Measurements from ENCODE around the gene FASN.
A peak's percentile ranks its signal among the peaks of the same experiment; 100 is the strongest.

FASN gene

GRCh38 chr17:82050761-82051641, 47.0 kb downstream of the FASN start:
- Histone ChIP-seq H3K27ac (replicated peaks; ENCODE audit: low read length) (no peak overlapping the region), H3K27me3 (ENCODE audit: control insufficient read depth in 3 of 3, insufficient read depth in 3 of 3, low read depth in 1 of 3, low read length in 3 of 3) (no peaks in the 10 kb centered on the region), H3K18ac (ENCODE audit: low read length) (peak overlapping the region; percentile 80), H3K4me1 (ENCODE audit: control insufficient read depth in 2 of 2, insufficient read depth in 1 of 2, low read depth in 1 of 2, low read length in 2 of 2) (peaks cover 7% of the 10 kb centered on the region in 2 donors), H3K79me1 (ENCODE audit: low read depth, low read length) (peaks cover 21% of the 10 kb centered on the region), H2AFZ (ENCODE audit: low read length) (peak overlapping the region; percentile 90), H3K4me2 (ENCODE audit: insufficient read depth, low read length, poor library complexity, severe bottlenecking) (peak overlapping the region; percentile 98), H2BK12ac (ENCODE audit: low read length) (peak overlapping the region; percentile 100), H3K9ac (ENCODE audit: low read depth, low read length, poor library complexity) (peak overlapping the region; percentile 90), H3K4me3 (ENCODE audit: low read length in 2 of 2) (peak overlapping the region; percentile 98 to 99), H2BK120ac (ENCODE audit: low read depth, low read length) (no peak overlapping the region), H3K36me3 (replicated peaks in 1 of 2; ENCODE audit: control insufficient read depth in 2 of 2, insufficient read depth in 2 of 2, low read length in 2 of 2) (peaks cover 49 to 61% of the 10 kb centered on the region in 2 donors), H4K8ac (ENCODE audit: low read depth, low read length) (peak overlapping the region; percentile 96), H3K14ac (ENCODE audit: low read length) (peak overlapping the region; percentile 89), H2BK15ac (ENCODE audit: low read length) (peak overlapping the region; percentile 96), H3K4ac (ENCODE audit: low read length) (peak overlapping the region; percentile 53), H3K23ac (ENCODE audit: low read depth, low read length, poor library complexity) (peak overlapping the region; percentile 89), H2BK5ac (ENCODE audit: low read length) (peak overlapping the region; percentile 75), H4K91ac (ENCODE audit: low read depth, low read length, poor library complexity) (no peak overlapping the region), H3K9me3 (replicated peaks in 1 of 2; ENCODE audit: control insufficient read depth in 2 of 2, insufficient read depth in 1 of 2, low read depth in 1 of 2, low read length in 2 of 2) (no peaks in the 10 kb centered on the region), H2AK5ac (ENCODE audit: low read depth, low read length) (peak overlapping the region; percentile 63)
- WGBS, 2 donors (ENCODE audit: extremely low coverage in 2 of 2, insufficient read length in 2 of 2, insufficient replicate concordance in 1 of 2), result no CpG with 5 or more reads among the region's 79 CpGs
- DNase-seq (ENCODE audit: low spot score), result no peak

- H3K4me1 ChIP-seq (ENCODE audit: control insufficient read depth in 2 of 2, insufficient read depth in 1 of 2, low read depth in 1 of 2, low read length in 2 of 2), result peaks cover 7% of the 10 kb centered on the region in 2 donors
- no peaks in the 10 kb centered on the region for H3K9me3 ChIP-seq (replicated peaks in 1 of 2; ENCODE audit: control insufficient read depth in 2 of 2, insufficient read depth in 1 of 2, low read depth in 1 of 2, low read length in 2 of 2)
- no peak overlapping the region for H2BK120ac ChIP-seq (ENCODE audit: low read depth, low read length)
- H3K79me1 ChIP-seq (ENCODE audit: low read depth, low read length), result peaks cover 21% of the 10 kb centered on the region
- peak overlapping the region; percentile 58 for H2BK12ac ChIP-seq (ENCODE audit: low read length)
- H3K4ac ChIP-seq (ENCODE audit: low read length), result no peak overlapping the region
- H2AK5ac ChIP-seq (ENCODE audit: low read depth, low read length), result peak overlapping the region; percentile 63
- peak overlapping the region; percentile 96 for H2BK15ac ChIP-seq (ENCODE audit: low read length)
- H3K27ac ChIP-seq (replicated peaks; ENCODE audit: low read length), result no peak overlapping the region
- peak overlapping the region; percentile 2 to 98 for H3K4me3 ChIP-seq (ENCODE audit: low read length in 2 of 2)
- no peak for DNase-seq (ENCODE audit: low spot score)
- peaks cover 43 to 54% of the 10 kb centered on the region in 2 donors for H3K36me3 ChIP-seq (replicated peaks in 1 of 2; ENCODE audit: control insufficient read depth in 2 of 2, insufficient read depth in 2 of 2, low read length in 2 of 2)
- H3K14ac ChIP-seq (ENCODE audit: low read length), result peak overlapping the region; percentile 89
- no peak overlapping the region for H4K91ac ChIP-seq (ENCODE audit: low read depth, low read length, poor library complexity)
- peak overlapping the region; percentile 11 for H3K4me2 ChIP-seq (ENCODE audit: insufficient read depth, low read length, poor library complexity, severe bottlenecking)
- no peak overlapping the region for H3K18ac ChIP-seq (ENCODE audit: low read length)
- H3K27me3 ChIP-seq (ENCODE audit: control insufficient read depth in 3 of 3, insufficient read depth in 3 of 3, low read depth in 1 of 3, low read length in 3 of 3), result no peaks in the 10 kb centered on the region
- no peak overlapping the region for H2AFZ ChIP-seq (ENCODE audit: low read length)
- peak overlapping the region; percentile 75 for H2BK5ac ChIP-seq (ENCODE audit: low read length)
- H4K8ac ChIP-seq (ENCODE audit: low read depth, low read length), result peak overlapping the region; percentile 96
- H3K9ac ChIP-seq (ENCODE audit: low read depth, low read length, poor library complexity), result peak overlapping the region; percentile 90
- peak overlapping the region; percentile 89 for H3K23ac ChIP-seq (ENCODE audit: low read depth, low read length, poor library complexity)
- WGBS, 2 donors (ENCODE audit: extremely low coverage in 2 of 2, insufficient read length in 2 of 2, insufficient replicate concordance in 1 of 2), result no CpG with 5 or more reads among the region's 28 CpGs
These were observed 47.8 kb downstream of the FASN start for GRCh38 chr17:82050152-82050760.

GRCh38 chr17:82049521-82049971, 48.5 kb downstream of the FASN start:
- Histone ChIP-seq H3K9ac (ENCODE audit: low read depth, low read length, poor library complexity) (no peak overlapping the region), H3K4me2 (ENCODE audit: insufficient read depth, low read length, poor library complexity, severe bottlenecking) (no peak overlapping the region), H2BK5ac (ENCODE audit: low read length) (no peak overlapping the region), H2BK12ac (ENCODE audit: low read length) (no peak overlapping the region), H3K14ac (ENCODE audit: low read length) (no peak overlapping the region), H3K4ac (ENCODE audit: low read length) (no peak overlapping the region), H3K36me3 (replicated peaks in 1 of 2; ENCODE audit: control insufficient read depth in 2 of 2, insufficient read depth in 2 of 2, low read length in 2 of 2) (peaks cover 36 to 47% of the 10 kb centered on the region in 2 donors), H3K4me1 (ENCODE audit: control insufficient read depth in 2 of 2, insufficient read depth in 1 of 2, low read depth in 1 of 2, low read length in 2 of 2) (peaks cover 7% of the 10 kb centered on the region in 2 donors), H2AK5ac (ENCODE audit: low read depth, low read length) (peak overlapping the region; percentile 52), H2AFZ (ENCODE audit: low read length) (no peak overlapping the region), H3K27ac (replicated peaks; ENCODE audit: low read length) (no peak overlapping the region), H4K91ac (ENCODE audit: low read depth, low read length, poor library complexity) (no peak overlapping the region), H3K18ac (ENCODE audit: low read length) (no peak overlapping the region), H3K23ac (ENCODE audit: low read depth, low read length, poor library complexity) (no peak overlapping the region), H3K79me1 (ENCODE audit: low read depth, low read length) (peaks cover 21% of the 10 kb centered on the region), H2BK15ac (ENCODE audit: low read length) (no peak overlapping the region), H3K9me3 (replicated peaks in 1 of 2; ENCODE audit: control insufficient read depth in 2 of 2, insufficient read depth in 1 of 2, low read depth in 1 of 2, low read length in 2 of 2) (no peaks in the 10 kb centered on the region), H3K4me3 (ENCODE audit: low read length in 2 of 2) (peak overlapping the region in 1 of 2 donors; percentile 12), H3K27me3 (ENCODE audit: control insufficient read depth in 3 of 3, insufficient read depth in 3 of 3, low read depth in 1 of 3, low read length in 3 of 3) (no peaks in the 10 kb centered on the region), H2BK120ac (ENCODE audit: low read depth, low read length) (no peak overlapping the region), H4K8ac (ENCODE audit: low read depth, low read length) (no peak overlapping the region)
- no CpG with 5 or more reads among the region's 16 CpGs for WGBS, 2 donors (ENCODE audit: extremely low coverage in 2 of 2, insufficient read length in 2 of 2, insufficient replicate concordance in 1 of 2)
- DNase-seq (ENCODE audit: low spot score), result no peak

- H3K79me1 ChIP-seq (ENCODE audit: low read depth, low read length), result peaks cover 19% of the 10 kb centered on the region
- no peak overlapping the region for H2BK5ac ChIP-seq (ENCODE audit: low read length)
- H3K18ac ChIP-seq (ENCODE audit: low read length), result no peak overlapping the region
- H3K4ac ChIP-seq (ENCODE audit: low read length), result no peak overlapping the region
- no peak overlapping the region for H2AFZ ChIP-seq (ENCODE audit: low read length)
- no peak overlapping the region for H3K23ac ChIP-seq (ENCODE audit: low read depth, low read length, poor library complexity)
- no peak overlapping the region for H2BK12ac ChIP-seq (ENCODE audit: low read length)
- no peak overlapping the region for H3K4me2 ChIP-seq (ENCODE audit: insufficient read depth, low read length, poor library complexity, severe bottlenecking)
- H3K9me3 ChIP-seq (replicated peaks in 1 of 2; ENCODE audit: control insufficient read depth in 2 of 2, insufficient read depth in 1 of 2, low read depth in 1 of 2, low read length in 2 of 2), result no peaks in the 10 kb centered on the region
- no peak for DNase-seq (ENCODE audit: low spot score)
- H3K9ac ChIP-seq (ENCODE audit: low read depth, low read length, poor library complexity), result no peak overlapping the region
- no peak overlapping the region for H2BK15ac ChIP-seq (ENCODE audit: low read length)
- peak overlapping the region; percentile 52 for H2AK5ac ChIP-seq (ENCODE audit: low read depth, low read length)
- no peak overlapping the region for H3K14ac ChIP-seq (ENCODE audit: low read length)
- no peak overlapping the region for H3K4me3 ChIP-seq (ENCODE audit: low read length in 2 of 2)
- H3K36me3 ChIP-seq (replicated peaks in 1 of 2; ENCODE audit: control insufficient read depth in 2 of 2, insufficient read depth in 2 of 2, low read length in 2 of 2), result peaks cover 32 to 42% of the 10 kb centered on the region in 2 donors
- H3K27ac ChIP-seq (replicated peaks; ENCODE audit: low read length), result no peak overlapping the region
- peaks cover 7% of the 10 kb centered on the region in 2 donors for H3K4me1 ChIP-seq (ENCODE audit: control insufficient read depth in 2 of 2, insufficient read depth in 1 of 2, low read depth in 1 of 2, low read length in 2 of 2)
- H2BK120ac ChIP-seq (ENCODE audit: low read depth, low read length), result no peak overlapping the region
- no peak overlapping the region for H4K91ac ChIP-seq (ENCODE audit: low read depth, low read length, poor library complexity)
- no peak overlapping the region for H4K8ac ChIP-seq (ENCODE audit: low read depth, low read length)
- H3K27me3 ChIP-seq (ENCODE audit: control insufficient read depth in 3 of 3, insufficient read depth in 3 of 3, low read depth in 1 of 3, low read length in 3 of 3), result no peaks in the 10 kb centered on the region
- WGBS, 2 donors (ENCODE audit: extremely low coverage in 2 of 2, insufficient read length in 2 of 2, insufficient replicate concordance in 1 of 2), result no CpG with 5 or more reads among the region's 8 CpGs
These were observed 48.9 kb downstream of the FASN start for GRCh38 chr17:82049106-82049505.

All from neuronal stem cell (in vitro differentiated cells).